Fibroblast of the aortic adventitia (primary cell): ENCODE data around the gene ZNF638. TPM values are rescaled to one million over a fixed set of nuclear protein-coding genes. Genes with fewer than 3 reads are reported as not detected.

ENCODE experiments used
- DNase-seq: peaks from one replicate; pipeline ENCODE4 v3.0.0-alpha.2; 2010; ENCODE audit warnings: low read depth
- H3K4me3 ChIP-seq: 2 replicates; pipeline ENCODE4 v1.5.1; 2011; ENCODE audit warnings: low read depth, mild to moderate bottlenecking, control low read depth, low read length, moderate library complexity
- total RNA-seq: library from RNA; depleted of rRNA; stranded (reverse); fragments of >200 nt; gene quantifications from 2 replicates; pipeline ENCODE4 v1.2.3, GENCODE V29; 2012; ENCODE audit warnings: low replicate concordance
- TF ChIP-seq, protein P1 (sequence below): IDR thresholded peaks from 2 replicates; pipeline ENCODE4 v1.5.1; 2011; ENCODE audit warnings: mild to moderate bottlenecking, low read length, control low read depth, inconsistent platforms; ENCODE audit not compliant: insufficient read depth

Gene ZNF638
- total RNA-seq, 1 donor: 123 TPM

DNA sequence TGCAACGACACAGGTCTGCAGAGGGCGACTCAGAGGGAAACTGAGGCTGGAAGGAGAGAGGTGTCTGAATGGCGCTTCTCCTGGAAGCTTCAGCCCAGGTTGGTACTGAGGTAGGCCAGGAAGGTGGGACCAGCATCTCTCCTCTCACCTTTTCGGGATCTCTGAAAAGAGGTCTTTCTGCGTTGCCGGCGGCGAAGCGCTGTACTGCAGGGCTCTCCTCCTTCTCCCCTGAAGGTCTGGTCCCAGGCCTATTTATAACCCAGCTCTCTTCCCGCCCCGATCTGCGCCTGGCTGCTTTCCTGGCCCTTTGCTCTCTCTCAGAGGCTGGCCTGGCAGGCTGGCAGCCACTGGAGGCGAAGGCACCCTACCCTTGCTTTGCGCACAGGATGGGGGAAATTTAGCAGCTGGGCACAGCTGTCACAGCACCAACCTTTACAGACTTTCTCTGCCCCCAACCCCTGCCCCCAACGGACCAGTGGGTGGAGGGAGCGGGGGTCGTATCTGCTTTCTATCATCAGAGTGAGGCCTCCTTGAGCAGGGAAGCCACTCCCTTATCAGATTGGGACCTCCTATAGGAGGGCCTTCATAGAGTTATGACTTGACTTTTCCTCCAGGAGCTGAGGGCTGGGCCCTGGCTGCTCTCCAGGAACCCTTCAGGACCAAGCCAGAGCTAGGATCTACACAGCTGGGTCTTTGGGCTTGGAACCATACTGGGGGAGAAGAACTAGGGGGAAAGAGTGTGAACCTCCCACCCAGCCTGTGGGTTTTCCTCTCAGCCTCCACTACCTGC lies 122.8 kb downstream of the ZNF638 start:
- no peak for DNase-seq
- no peak overlapping the region for H3K4me3 ChIP-seq
- TF ChIP-seq, protein P1, sequence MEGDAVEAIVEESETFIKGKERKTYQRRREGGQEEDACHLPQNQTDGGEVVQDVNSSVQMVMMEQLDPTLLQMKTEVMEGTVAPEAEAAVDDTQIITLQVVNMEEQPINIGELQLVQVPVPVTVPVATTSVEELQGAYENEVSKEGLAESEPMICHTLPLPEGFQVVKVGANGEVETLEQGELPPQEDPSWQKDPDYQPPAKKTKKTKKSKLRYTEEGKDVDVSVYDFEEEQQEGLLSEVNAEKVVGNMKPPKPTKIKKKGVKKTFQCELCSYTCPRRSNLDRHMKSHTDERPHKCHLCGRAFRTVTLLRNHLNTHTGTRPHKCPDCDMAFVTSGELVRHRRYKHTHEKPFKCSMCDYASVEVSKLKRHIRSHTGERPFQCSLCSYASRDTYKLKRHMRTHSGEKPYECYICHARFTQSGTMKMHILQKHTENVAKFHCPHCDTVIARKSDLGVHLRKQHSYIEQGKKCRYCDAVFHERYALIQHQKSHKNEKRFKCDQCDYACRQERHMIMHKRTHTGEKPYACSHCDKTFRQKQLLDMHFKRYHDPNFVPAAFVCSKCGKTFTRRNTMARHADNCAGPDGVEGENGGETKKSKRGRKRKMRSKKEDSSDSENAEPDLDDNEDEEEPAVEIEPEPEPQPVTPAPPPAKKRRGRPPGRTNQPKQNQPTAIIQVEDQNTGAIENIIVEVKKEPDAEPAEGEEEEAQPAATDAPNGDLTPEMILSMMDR: no peak

DNA sequence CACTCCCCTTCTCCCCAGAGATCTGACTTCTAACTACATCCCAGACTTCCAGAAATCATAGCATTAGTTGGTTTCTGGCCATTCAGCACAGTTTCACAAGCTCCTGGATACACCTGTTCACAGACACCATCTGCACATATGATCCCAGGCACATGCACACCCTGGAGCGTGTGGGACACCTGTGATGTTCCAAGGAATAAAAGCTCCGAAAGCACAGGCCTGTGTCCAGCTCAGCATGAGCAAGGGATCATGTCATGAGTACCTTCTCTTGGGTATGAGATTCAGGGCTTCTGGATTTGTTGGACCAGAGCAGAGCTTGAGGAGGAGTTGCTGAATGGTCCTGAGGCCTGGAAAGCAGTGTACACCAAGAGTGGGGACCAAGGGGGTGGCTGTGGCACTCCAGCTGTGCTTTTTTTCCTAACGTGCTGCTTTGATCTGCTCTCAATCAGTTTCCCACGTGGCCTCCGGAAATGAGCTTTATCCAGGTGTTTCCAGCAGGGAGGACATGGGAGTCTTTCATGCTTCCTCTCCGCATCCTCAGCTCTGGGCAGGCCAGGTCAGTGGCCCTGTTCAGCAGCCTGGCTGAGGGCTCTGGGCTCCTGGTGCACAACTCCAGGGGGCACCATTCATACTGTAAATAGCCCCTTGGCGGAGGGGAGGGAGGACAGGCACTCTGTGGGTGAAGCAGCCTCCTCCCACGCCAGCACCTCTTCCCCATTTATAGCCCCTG lies 123.6 kb downstream of the ZNF638 start:
- DNase-seq: no peak
- TF ChIP-seq, protein P1: no peak
- no peak overlapping the region for H3K4me3 ChIP-seq

DNA sequence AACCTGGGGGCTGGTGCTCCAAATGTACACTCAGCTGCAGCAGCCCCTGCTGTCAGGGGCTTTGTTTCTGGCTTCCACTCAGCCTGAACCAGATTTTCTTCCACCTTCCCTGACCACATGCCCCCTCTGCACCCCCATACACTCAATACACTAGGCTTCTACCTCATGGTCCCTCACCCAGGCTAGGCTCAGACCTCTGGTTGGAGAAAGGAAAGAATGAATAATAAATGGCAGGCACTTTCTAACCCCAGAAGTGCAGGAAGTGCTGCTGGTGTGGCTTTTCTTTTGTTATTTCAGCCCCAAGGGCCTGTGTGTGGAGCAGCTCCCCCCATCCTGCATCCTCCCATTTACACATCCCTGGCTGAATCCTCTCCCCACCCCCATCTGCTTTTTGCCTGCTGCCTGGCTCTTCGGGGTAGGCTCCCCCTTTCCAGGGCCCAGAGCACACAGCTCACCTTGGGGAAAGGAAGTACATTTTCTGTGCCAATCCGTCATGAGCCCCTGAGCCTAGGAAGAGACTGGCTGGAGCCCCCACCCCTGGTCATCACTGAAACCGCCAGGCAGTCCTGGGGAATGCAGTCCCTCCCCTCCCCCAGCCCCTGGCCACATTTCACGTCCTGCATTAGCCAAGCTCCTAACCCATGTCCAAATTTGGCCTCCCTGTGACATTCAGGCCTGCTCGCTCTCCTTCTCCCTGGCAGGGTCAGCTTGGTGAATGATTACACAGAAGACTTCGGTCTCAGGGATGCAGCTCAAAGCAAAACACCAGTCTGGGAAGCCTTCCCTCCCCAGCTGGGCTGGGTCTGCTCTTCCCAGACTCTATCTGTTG lies 124.4 kb downstream of the ZNF638 start:
- H3K4me3 ChIP-seq: no peak overlapping the region
- TF ChIP-seq, protein P1: no peak
- DNase-seq: no peak

DNA sequence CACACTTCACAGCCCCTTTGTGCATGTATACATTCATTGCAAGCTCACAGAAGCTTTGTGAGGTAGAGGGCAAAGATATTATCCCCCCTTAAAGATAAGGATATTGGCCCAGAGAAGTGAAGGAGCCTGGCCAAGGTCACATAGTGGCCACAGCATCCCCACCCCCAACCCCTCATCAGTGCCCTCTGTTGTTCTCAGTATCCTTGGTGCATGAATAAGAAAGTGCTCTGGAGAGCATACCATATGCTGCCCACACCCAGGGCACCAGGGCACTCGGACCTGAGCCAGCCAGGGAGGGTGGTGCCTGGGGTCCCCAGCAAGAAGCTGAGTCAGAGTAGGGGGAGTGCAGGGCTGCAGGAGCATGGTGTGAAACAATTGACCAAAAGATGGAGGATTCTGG lies 125.0 kb downstream of the ZNF638 start:
- no peak overlapping the region for H3K4me3 ChIP-seq
- TF ChIP-seq, protein P1: no peak
- no peak for DNase-seq

DNA sequence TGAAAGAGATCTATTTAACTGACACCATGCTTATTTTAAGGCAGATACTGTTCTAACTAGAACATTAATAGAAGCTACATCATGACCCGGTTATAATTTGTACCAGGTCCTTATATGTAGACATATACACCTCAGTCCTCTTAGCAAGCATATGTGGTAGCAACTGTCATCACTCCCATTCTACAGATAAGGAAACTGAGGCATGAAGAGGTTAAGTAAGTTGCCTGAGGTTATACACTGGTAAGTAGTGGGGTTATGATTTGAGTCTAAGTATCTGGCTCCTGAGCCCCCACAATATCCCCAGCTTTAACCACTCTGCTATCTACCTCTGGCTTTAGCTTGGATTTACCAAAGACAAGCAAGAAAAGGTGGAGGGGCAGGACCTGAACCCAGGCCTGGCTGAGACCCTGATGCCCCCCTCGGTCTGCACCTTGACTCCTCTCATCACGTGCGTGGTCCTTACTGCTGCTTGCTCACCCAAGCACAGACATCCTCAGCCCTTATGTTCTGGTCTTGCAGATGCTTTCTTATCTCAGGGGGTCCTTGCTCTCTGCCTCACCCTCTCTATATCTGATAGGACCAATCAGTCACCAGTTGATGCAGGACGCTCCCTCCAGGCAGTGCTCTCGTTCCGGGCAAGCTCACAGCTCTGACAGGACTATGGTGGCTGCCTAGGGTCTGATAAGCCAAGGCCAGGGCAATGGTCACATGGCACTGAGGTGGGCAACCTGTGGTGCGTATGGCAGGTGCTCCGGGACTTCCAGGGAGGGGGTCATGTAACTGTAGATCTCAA lies 125.7 kb downstream of the ZNF638 start:
- no peak for DNase-seq
- no peak overlapping the region for H3K4me3 ChIP-seq
- TF ChIP-seq, protein P1: no peak

- DNase-seq: no peak
- no peak overlapping the region for H3K4me3 ChIP-seq
- TF ChIP-seq, protein P1: no peak
Observed at GRCh38 chr2:71457923-71458322, 126.3 kb downstream of the ZNF638 start.
